ENCODE results near the gene CDIPT. TPM values are rescaled to one million over a fixed set of nuclear protein-coding genes. Genes with fewer than 3 reads are reported as not detected.
A peak's percentile ranks its signal among the peaks of the same experiment; 100 is the strongest.

The CDIPT gene
- total and polyA plus RNA-seq, 5 donors from 2014 or later = 47.7 to 122 (median 106) TPM

GRCh38 chr16:29857133-29857760, 5.8 kb downstream of the CDIPT start:
- H3K27me3 Mint-ChIP-seq = no peaks in the 10 kb centered on the region
- peak overlapping the region in 2 of 4 donors; percentile 6 to 64 for H3K4me3 Mint-ChIP-seq
- Histone ChIP-seq H3K27me3 (ENCODE audit: control insufficient read depth, insufficient read depth, low read length) (no peaks in the 10 kb centered on the region), H3K27ac (ENCODE audit: insufficient read depth, low read length, poor library complexity, severe bottlenecking) (no peak overlapping the region), H3K4me1 (ENCODE audit: control insufficient read depth, insufficient read depth, low read length, poor library complexity, severe bottlenecking) (peaks cover 14% of the 10 kb centered on the region), H3K36me3 (ENCODE audit: control insufficient read depth, insufficient read depth, low read length) (peaks cover 25% of the 10 kb centered on the region), H3K9me3 (ENCODE audit: control insufficient read depth in 2 of 2, low read length in 2 of 2) (no peaks in the 10 kb centered on the region), H3K4me3 (ENCODE audit: low read depth, low read length) (no peak overlapping the region)
- DNase-seq = no peak
- H3K9me3 Mint-ChIP-seq = no peaks in the 10 kb centered on the region
- peak overlapping the region in 1 of 3 donors; percentile 87 for H3K27ac Mint-ChIP-seq
- no peak for ATAC-seq (ENCODE audit: low read depth in 2 of 2)
- H3K36me3 Mint-ChIP-seq = peaks cover 23% of the 10 kb centered on the region
- peaks cover 5 to 27% (median 12%) of the 10 kb centered on the region in 4 donors for H3K4me1 Mint-ChIP-seq

DNA sequence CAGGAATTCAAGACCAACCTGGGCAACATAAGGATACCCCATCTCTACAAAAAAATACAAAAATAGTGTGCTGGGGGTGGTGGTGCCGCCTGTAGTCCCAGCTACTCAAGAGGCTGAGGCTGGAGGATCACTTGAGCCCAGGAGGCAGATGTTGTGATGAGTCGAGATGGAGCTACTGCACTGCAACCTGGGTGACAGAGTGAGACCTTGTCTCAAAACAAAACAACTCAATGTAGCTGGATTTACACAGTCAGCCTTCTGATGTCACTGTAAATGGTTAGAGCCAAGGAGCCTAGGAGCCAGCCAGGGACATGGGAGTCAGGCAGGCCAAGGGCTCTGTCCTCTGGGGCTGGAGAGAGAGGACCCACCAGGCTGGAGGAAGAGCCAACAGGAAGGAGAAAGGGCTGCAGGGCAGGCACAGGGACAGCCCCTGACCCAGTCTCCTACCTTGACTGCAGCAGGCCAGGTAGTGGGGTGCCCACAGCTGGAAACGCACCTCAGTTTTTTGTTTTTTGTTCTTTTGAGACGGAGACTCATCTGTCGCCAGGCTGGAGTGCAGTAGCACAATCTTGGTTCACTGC, 8.4 kb downstream of the CDIPT start:
- H3K36me3 Mint-ChIP-seq = peaks cover 19% of the 10 kb centered on the region
- H3K27ac ChIP-seq (ENCODE audit: insufficient read depth, low read length, poor library complexity, severe bottlenecking) = no peak overlapping the region
- ATAC-seq (ENCODE audit: low read depth in 2 of 2) (no peak), DNase-seq (no peak)
- peaks cover 12% of the 10 kb centered on the region for H3K36me3 ChIP-seq (ENCODE audit: control insufficient read depth, insufficient read depth, low read length)
- peak overlapping the region in 1 of 3 donors; percentile 92 for H3K27ac Mint-ChIP-seq
- H3K9me3 Mint-ChIP-seq = no peaks in the 10 kb centered on the region
- H3K4me1 Mint-ChIP-seq = peaks cover 0 to 9% (median 5%) of the 10 kb centered on the region in 4 donors
- no peak overlapping the region for H3K4me3 Mint-ChIP-seq
- H3K4me1 ChIP-seq (ENCODE audit: control insufficient read depth, insufficient read depth, low read length, poor library complexity, severe bottlenecking) = no peaks in the 10 kb centered on the region
- no peaks in the 10 kb centered on the region for H3K9me3 ChIP-seq (ENCODE audit: control insufficient read depth in 2 of 2, low read length in 2 of 2)
- no peak overlapping the region for H3K4me3 ChIP-seq (ENCODE audit: low read depth, low read length)
- H3K27me3 ChIP-seq (ENCODE audit: control insufficient read depth, insufficient read depth, low read length) = no peaks in the 10 kb centered on the region
- no peaks in the 10 kb centered on the region for H3K27me3 Mint-ChIP-seq

GRCh38 chr16:29852654-29853053, 10.4 kb downstream of the CDIPT start:
- Mint-ChIP-seq H3K27me3 (no peaks in the 10 kb centered on the region), H3K4me1 (peaks cover 0 to 10% (median 1%) of the 10 kb centered on the region in 4 donors), H3K36me3 (peaks cover 8% of the 10 kb centered on the region), H3K9me3 (no peaks in the 10 kb centered on the region), H3K27ac (no peak overlapping the region), H3K4me3 (no peak overlapping the region)
- Histone ChIP-seq H3K27me3 (ENCODE audit: control insufficient read depth, insufficient read depth, low read length) (no peaks in the 10 kb centered on the region), H3K36me3 (ENCODE audit: control insufficient read depth, insufficient read depth, low read length) (peaks cover 2% of the 10 kb centered on the region), H3K9me3 (ENCODE audit: control insufficient read depth in 2 of 2, low read length in 2 of 2) (no peaks in the 10 kb centered on the region), H3K4me1 (ENCODE audit: control insufficient read depth, insufficient read depth, low read length, poor library complexity, severe bottlenecking) (no peaks in the 10 kb centered on the region), H3K4me3 (ENCODE audit: low read depth, low read length) (no peak overlapping the region), H3K27ac (ENCODE audit: insufficient read depth, low read length, poor library complexity, severe bottlenecking) (no peak overlapping the region)
- DNase-seq (no peak), ATAC-seq (ENCODE audit: low read depth in 2 of 2) (no peak)

DNA sequence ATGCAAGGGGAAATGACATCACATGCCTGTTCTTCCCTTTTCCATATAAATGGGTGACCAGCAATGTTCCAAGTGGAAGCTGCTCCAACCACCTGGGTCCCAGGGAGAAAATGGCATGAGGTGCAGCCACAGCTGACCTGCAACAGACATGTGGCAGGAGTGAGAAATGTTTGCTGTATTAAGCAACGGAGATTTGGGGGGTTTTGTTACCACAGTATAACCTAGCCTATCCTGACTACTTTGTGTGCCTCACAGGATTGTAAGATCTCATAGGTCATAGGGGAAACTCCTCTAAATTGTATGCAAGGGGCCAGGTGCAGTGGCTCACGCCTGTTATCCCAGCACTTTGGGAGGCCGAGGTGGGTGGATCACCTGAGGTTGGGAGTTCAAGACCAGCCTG, 12.0 kb downstream of the CDIPT start:
- H3K4me3 Mint-ChIP-seq = no peak overlapping the region
- H3K27ac ChIP-seq (ENCODE audit: insufficient read depth, low read length, poor library complexity, severe bottlenecking) = no peak overlapping the region
- H3K36me3 Mint-ChIP-seq = peaks cover 8% of the 10 kb centered on the region
- no peak overlapping the region for H3K4me3 ChIP-seq (ENCODE audit: low read depth, low read length)
- no peaks in the 10 kb centered on the region for H3K9me3 Mint-ChIP-seq
- no peaks in the 10 kb centered on the region for H3K27me3 Mint-ChIP-seq
- no peaks in the 10 kb centered on the region for H3K4me1 ChIP-seq (ENCODE audit: control insufficient read depth, insufficient read depth, low read length, poor library complexity, severe bottlenecking)
- H3K27me3 ChIP-seq (ENCODE audit: control insufficient read depth, insufficient read depth, low read length) = no peaks in the 10 kb centered on the region
- ATAC-seq (ENCODE audit: low read depth in 2 of 2) = no peak
- H3K36me3 ChIP-seq (ENCODE audit: control insufficient read depth, insufficient read depth, low read length) = peaks cover 19% of the 10 kb centered on the region
- DNase-seq = no peak
- H3K27ac Mint-ChIP-seq = peak overlapping the region in 1 of 3 donors; percentile 57
- peaks cover 0 to 10% (median 0%) of the 10 kb centered on the region in 4 donors for H3K4me1 Mint-ChIP-seq
- H3K9me3 ChIP-seq (ENCODE audit: control insufficient read depth in 2 of 2, low read length in 2 of 2) = no peaks in the 10 kb centered on the region

DNA sequence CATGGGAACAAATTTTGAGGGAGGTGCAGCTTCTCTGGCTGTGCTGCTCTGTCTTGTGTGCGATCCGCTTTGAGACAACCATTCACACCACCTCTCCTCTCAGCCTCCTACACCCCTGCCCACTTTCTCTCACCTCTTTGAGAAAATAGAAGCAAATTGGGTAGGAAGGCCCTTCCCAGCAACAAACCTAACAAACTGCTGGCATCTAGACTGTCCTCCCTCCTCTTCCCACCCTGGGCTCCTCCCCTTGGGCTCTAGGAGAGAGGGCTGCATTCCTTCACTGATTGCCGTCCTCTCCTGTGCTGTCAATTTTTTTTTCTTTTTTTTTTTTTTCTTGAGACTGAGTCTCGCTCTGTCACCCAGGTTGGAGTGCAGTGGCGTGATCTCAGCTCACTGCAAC, 13.5 kb downstream of the CDIPT start:
- H3K4me1 Mint-ChIP-seq = peaks cover 0 to 10% (median 0%) of the 10 kb centered on the region in 4 donors
- no peaks in the 10 kb centered on the region for H3K27me3 ChIP-seq (ENCODE audit: control insufficient read depth, insufficient read depth, low read length)
- no peaks in the 10 kb centered on the region for H3K27me3 Mint-ChIP-seq
- H3K9me3 Mint-ChIP-seq = no peaks in the 10 kb centered on the region
- no peaks in the 10 kb centered on the region for H3K9me3 ChIP-seq (ENCODE audit: control insufficient read depth in 2 of 2, low read length in 2 of 2)
- H3K4me3 Mint-ChIP-seq = no peak overlapping the region
- no peak for DNase-seq
- peak overlapping the region in 1 of 3 donors; percentile 32 for H3K27ac Mint-ChIP-seq
- H3K4me3 ChIP-seq (ENCODE audit: low read depth, low read length) = no peak overlapping the region
- no peak for ATAC-seq (ENCODE audit: low read depth in 2 of 2)
- H3K27ac ChIP-seq (ENCODE audit: insufficient read depth, low read length, poor library complexity, severe bottlenecking) = no peak overlapping the region
- H3K36me3 ChIP-seq (ENCODE audit: control insufficient read depth, insufficient read depth, low read length) = peaks cover 33% of the 10 kb centered on the region
- H3K4me1 ChIP-seq (ENCODE audit: control insufficient read depth, insufficient read depth, low read length, poor library complexity, severe bottlenecking) = no peaks in the 10 kb centered on the region
- peaks cover 15% of the 10 kb centered on the region for H3K36me3 Mint-ChIP-seq

DNA sequence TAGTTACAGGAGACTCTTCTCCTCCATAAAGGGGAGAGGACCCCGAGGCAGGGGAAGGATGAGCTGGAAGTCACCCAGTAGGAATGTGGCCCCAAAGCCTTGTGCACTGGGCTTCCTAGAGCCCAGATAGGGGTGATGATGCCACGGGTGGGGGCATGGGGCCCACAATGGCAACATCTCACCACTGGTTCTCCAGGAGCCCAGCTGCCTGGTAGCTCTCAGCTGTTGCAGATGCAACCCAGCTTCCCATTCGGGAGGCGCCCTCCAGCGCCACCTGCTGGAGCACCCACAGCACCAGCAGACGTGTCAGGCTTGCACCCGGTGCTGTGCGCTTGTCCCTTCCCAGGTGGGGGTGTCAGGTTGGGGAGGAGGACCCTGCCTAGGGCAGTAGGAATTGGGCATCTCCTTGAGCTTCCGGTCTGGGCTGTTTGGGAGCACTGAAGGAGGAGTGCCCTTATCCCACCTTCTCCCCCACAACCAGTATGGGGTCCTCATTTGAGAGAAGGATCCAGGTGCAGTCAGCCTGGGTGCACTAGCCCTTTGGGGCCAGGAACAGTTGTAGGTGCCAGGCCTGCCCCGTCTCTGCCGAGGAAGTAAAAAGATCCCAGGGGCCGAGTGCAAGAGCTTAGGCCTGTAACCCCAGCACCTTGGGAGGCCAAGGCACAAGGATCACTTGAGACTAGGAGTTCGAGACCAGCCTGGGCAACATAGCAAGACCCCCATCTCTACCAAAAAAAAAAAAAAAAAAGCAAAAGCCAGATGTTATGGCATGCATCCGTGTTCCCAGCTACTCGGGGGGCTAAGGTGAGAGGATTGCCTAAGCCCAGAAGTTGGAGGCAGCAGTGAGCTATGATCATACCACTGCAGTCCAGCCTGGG, 14.4 kb downstream of the CDIPT start:
- Histone ChIP-seq H3K4me3 (ENCODE audit: low read depth, low read length) (no peak overlapping the region), H3K4me1 (ENCODE audit: control insufficient read depth, insufficient read depth, low read length, poor library complexity, severe bottlenecking) (no peaks in the 10 kb centered on the region), H3K9me3 (ENCODE audit: control insufficient read depth in 2 of 2, low read length in 2 of 2) (no peaks in the 10 kb centered on the region), H3K36me3 (ENCODE audit: control insufficient read depth, insufficient read depth, low read length) (peaks cover 40% of the 10 kb centered on the region), H3K27me3 (ENCODE audit: control insufficient read depth, insufficient read depth, low read length) (no peaks in the 10 kb centered on the region), H3K27ac (ENCODE audit: insufficient read depth, low read length, poor library complexity, severe bottlenecking) (no peak overlapping the region)
- H3K27me3 Mint-ChIP-seq = no peaks in the 10 kb centered on the region
- no peak overlapping the region for H3K4me3 Mint-ChIP-seq
- peaks cover 20% of the 10 kb centered on the region for H3K36me3 Mint-ChIP-seq
- H3K9me3 Mint-ChIP-seq = no peaks in the 10 kb centered on the region
- peak; percentile 85 to 87 for ATAC-seq (ENCODE audit: low read depth in 2 of 2)
- DNase-seq = peak; percentile 61 to 81 (median 79)
- H3K4me1 Mint-ChIP-seq = peaks cover 0 to 10% (median 0%) of the 10 kb centered on the region in 4 donors
- peak overlapping the region in 1 of 3 donors; percentile 63 for H3K27ac Mint-ChIP-seq

DNA sequence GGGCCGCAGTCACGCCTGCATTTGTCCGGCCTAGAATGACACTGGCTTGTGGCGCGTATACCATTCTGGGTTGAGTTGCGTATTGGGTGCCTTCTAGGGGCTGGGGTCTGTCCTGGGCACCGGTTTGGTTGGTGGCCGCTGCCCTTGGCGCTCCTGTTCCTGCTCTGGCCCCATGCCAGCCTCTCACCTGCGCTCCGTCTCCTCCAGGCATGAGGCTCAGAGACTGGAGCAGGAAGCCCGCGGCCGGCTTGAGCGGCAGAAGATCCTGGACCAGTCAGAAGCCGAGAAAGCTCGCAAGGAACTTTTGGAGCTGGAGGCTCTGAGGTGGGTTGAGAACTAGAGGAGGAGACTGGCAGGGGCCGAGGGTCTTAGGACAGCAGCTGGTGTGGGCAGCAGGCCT, 17.4 kb downstream of the CDIPT start:
- Histone ChIP-seq H3K27me3 (ENCODE audit: control insufficient read depth, insufficient read depth, low read length) (no peaks in the 10 kb centered on the region), H3K4me1 (ENCODE audit: control insufficient read depth, insufficient read depth, low read length, poor library complexity, severe bottlenecking) (no peaks in the 10 kb centered on the region), H3K36me3 (ENCODE audit: control insufficient read depth, insufficient read depth, low read length) (peaks cover 61% of the 10 kb centered on the region), H3K27ac (ENCODE audit: insufficient read depth, low read length, poor library complexity, severe bottlenecking) (no peak overlapping the region), H3K9me3 (ENCODE audit: control insufficient read depth in 2 of 2, low read length in 2 of 2) (no peaks in the 10 kb centered on the region), H3K4me3 (ENCODE audit: low read depth, low read length) (no peak overlapping the region)
- peaks cover 0 to 10% (median 0%) of the 10 kb centered on the region in 4 donors for H3K4me1 Mint-ChIP-seq
- H3K4me3 Mint-ChIP-seq = peak overlapping the region in 1 of 4 donors; percentile 93
- peak overlapping the region in 1 of 3 donors; percentile 38 for H3K27ac Mint-ChIP-seq
- DNase-seq (no peak), ATAC-seq (ENCODE audit: low read depth in 2 of 2) (no peak)
- H3K9me3 Mint-ChIP-seq = no peaks in the 10 kb centered on the region
- H3K27me3 Mint-ChIP-seq = no peaks in the 10 kb centered on the region
- peaks cover 23% of the 10 kb centered on the region for H3K36me3 Mint-ChIP-seq

All from CD4-positive, CD25-positive, alpha-beta regulatory T cell (primary cell).